HEK293 (cell line): ENCODE measurements around the gene ASB10.

ENCODE experiments used
- GLIS2 ChIP-seq: fragments of 450-650 bp; formaldehyde crosslinking; IDR thresholded peaks from 2 replicates; pipeline ENCODE4 v1.5.1; 2016; ENCODE audit warnings: missing biosample characterization, missing genetic modification characterization
- HOXA7 ChIP-seq: sonication (generic); formaldehyde crosslinking; IDR thresholded peaks from 2 replicates; pipeline ENCODE4 v1.8.1; 2022; ENCODE audit warnings: missing genetic modification reagents, borderline replicate concordance
- HOXD13 ChIP-seq: sonication (generic); formaldehyde crosslinking; IDR thresholded peaks from 2 replicates; pipeline ENCODE4 v1.8.0; 2022; ENCODE audit warnings: missing genetic modification reagents, borderline replicate concordance
- ZBTB8A ChIP-seq: fragments of 450-650 bp; formaldehyde crosslinking; IDR thresholded peaks from 2 replicates; pipeline ENCODE4 v1.5.1; 2016; ENCODE audit warnings: missing biosample characterization, missing genetic modification characterization
- ZIC2 ChIP-seq: fragments of 450-650 bp; formaldehyde crosslinking; IDR thresholded peaks from 2 replicates; pipeline ENCODE4 v1.5.1; 2016; ENCODE audit warnings: missing biosample characterization, missing genetic modification characterization
- ZNF335 ChIP-seq: fragments of 450-650 bp; formaldehyde crosslinking; conservative IDR thresholded peaks from 2 replicates; pipeline ENCODE4 v1.5.1; 2016; ENCODE audit warnings: missing biosample characterization, missing genetic modification characterization
- ZNF366 ChIP-seq: fragments of 450-650 bp; formaldehyde crosslinking; conservative IDR thresholded peaks from 2 replicates; pipeline ENCODE4 v1.5.1; 2016; ENCODE audit warnings: missing biosample characterization, missing genetic modification characterization
- ZNF48 ChIP-seq: fragments of 450-650 bp; formaldehyde crosslinking; IDR thresholded peaks from 2 replicates; pipeline ENCODE4 v1.5.1; 2016; ENCODE audit warnings: missing biosample characterization, missing genetic modification characterization
- ZNF596 ChIP-seq: fragments of 450-650 bp; IDR thresholded peaks from 2 replicates; pipeline ENCODE4 v1.5.0; 2018; ENCODE audit warnings: missing biosample characterization, mild to moderate bottlenecking, missing genetic modification characterization, moderate library complexity
- TF ChIP-seq, protein P1 (sequence below): fragments of 450-650 bp; formaldehyde crosslinking; IDR thresholded peaks from 2 replicates; pipeline ENCODE4 v1.5.1; 2016; ENCODE audit warnings: missing biosample characterization, missing genetic modification characterization
- TF ChIP-seq, protein P2 (sequence below): fragments of 450-650 bp; formaldehyde crosslinking; IDR thresholded peaks from 2 replicates; pipeline ENCODE4 v1.5.1; 2016; ENCODE audit warnings: missing biosample characterization, missing genetic modification characterization, low read depth
- TF ChIP-seq, protein P3 (sequence below): fragments of 450-650 bp; formaldehyde crosslinking; IDR thresholded peaks from 2 replicates; pipeline ENCODE4 v1.5.1; 2016; ENCODE audit warnings: missing biosample characterization, missing genetic modification characterization
- TF ChIP-seq, protein P4 (sequence below): fragments of 450-650 bp; formaldehyde crosslinking; IDR thresholded peaks from 2 replicates; pipeline ENCODE4 v1.5.1; 2016; ENCODE audit warnings: missing biosample characterization, missing genetic modification characterization
- TF ChIP-seq, protein P5 (sequence below): fragments of 450-650 bp; formaldehyde crosslinking; IDR thresholded peaks from 2 replicates; pipeline ENCODE4 v1.5.1; 2017; ENCODE audit warnings: missing biosample characterization, missing genetic modification characterization

DNA sequence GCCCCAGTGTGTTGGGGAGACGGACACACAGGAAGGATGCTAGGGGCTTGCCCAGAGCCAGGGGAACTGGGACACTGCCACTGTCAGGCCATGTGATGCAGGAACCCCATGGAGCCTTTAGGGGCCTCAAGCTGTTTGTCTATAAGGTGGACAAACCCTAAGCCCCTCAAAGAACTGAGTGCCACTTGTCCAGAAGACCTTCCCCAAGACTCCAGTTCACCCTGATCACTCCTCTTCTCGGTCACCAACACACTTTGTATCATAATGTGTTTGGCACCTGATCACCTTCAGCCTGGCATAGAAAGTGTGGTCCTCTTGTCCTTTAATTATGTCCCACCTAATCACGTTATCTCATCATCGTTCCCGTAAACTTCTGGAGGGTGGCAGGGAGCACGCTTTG, 22.5 kb upstream of the ASB10 start:
- TF ChIP-seq ZNF48 (tag by site-specific recombination) (no peak), ZNF596 (tag by site-specific recombination) (no peak), ZIC2 (no peak), GLIS2 (tag by site-specific recombination) (no peak), HOXD13 (CRISPR knock-in tag) (no peak), ZNF366 (tag by site-specific recombination) (no peak), ZNF335 (tag by site-specific recombination) (no peak), ZBTB8A (tag by site-specific recombination) (no peak), HOXA7 (CRISPR knock-in tag) (no peak)
- TF ChIP-seq, protein P1, sequence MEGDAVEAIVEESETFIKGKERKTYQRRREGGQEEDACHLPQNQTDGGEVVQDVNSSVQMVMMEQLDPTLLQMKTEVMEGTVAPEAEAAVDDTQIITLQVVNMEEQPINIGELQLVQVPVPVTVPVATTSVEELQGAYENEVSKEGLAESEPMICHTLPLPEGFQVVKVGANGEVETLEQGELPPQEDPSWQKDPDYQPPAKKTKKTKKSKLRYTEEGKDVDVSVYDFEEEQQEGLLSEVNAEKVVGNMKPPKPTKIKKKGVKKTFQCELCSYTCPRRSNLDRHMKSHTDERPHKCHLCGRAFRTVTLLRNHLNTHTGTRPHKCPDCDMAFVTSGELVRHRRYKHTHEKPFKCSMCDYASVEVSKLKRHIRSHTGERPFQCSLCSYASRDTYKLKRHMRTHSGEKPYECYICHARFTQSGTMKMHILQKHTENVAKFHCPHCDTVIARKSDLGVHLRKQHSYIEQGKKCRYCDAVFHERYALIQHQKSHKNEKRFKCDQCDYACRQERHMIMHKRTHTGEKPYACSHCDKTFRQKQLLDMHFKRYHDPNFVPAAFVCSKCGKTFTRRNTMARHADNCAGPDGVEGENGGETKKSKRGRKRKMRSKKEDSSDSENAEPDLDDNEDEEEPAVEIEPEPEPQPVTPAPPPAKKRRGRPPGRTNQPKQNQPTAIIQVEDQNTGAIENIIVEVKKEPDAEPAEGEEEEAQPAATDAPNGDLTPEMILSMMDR (tag by site-specific recombination), result no peak
- TF ChIP-seq, protein P2, sequence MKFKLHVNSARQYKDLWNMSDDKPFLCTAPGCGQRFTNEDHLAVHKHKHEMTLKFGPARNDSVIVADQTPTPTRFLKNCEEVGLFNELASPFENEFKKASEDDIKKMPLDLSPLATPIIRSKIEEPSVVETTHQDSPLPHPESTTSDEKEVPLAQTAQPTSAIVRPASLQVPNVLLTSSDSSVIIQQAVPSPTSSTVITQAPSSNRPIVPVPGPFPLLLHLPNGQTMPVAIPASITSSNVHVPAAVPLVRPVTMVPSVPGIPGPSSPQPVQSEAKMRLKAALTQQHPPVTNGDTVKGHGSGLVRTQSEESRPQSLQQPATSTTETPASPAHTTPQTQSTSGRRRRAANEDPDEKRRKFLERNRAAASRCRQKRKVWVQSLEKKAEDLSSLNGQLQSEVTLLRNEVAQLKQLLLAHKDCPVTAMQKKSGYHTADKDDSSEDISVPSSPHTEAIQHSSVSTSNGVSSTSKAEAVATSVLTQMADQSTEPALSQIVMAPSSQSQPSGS (tag by site-specific recombination), result no peak
- TF ChIP-seq, protein P3, sequence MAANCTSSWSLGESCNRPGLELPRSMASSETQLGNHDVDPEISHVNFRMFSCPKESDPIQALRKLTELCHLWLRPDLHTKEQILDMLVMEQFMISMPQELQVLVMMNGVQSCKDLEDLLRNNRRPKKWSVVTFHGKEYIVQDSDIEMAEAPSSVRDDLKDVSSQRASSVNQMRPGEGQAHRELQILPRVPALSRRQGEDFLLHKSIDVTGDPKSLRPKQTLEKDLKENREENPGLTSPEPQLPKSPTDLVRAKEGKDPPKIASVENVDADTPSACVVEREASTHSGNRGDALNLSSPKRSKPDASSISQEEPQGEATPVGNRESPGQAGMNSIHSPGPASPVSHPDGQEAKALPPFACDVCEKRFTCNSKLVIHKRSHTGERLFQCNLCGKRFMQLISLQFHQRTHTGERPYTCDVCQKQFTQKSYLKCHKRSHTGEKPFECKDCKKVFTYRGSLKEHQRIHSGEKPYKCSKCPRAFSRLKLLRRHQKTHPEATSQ, result no peak
- TF ChIP-seq, protein P4, sequence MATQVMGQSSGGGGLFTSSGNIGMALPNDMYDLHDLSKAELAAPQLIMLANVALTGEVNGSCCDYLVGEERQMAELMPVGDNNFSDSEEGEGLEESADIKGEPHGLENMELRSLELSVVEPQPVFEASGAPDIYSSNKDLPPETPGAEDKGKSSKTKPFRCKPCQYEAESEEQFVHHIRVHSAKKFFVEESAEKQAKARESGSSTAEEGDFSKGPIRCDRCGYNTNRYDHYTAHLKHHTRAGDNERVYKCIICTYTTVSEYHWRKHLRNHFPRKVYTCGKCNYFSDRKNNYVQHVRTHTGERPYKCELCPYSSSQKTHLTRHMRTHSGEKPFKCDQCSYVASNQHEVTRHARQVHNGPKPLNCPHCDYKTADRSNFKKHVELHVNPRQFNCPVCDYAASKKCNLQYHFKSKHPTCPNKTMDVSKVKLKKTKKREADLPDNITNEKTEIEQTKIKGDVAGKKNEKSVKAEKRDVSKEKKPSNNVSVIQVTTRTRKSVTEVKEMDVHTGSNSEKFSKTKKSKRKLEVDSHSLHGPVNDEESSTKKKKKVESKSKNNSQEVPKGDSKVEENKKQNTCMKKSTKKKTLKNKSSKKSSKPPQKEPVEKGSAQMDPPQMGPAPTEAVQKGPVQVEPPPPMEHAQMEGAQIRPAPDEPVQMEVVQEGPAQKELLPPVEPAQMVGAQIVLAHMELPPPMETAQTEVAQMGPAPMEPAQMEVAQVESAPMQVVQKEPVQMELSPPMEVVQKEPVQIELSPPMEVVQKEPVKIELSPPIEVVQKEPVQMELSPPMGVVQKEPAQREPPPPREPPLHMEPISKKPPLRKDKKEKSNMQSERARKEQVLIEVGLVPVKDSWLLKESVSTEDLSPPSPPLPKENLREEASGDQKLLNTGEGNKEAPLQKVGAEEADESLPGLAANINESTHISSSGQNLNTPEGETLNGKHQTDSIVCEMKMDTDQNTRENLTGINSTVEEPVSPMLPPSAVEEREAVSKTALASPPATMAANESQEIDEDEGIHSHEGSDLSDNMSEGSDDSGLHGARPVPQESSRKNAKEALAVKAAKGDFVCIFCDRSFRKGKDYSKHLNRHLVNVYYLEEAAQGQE (tag by site-specific recombination), result no peak
- TF ChIP-seq, protein P5, sequence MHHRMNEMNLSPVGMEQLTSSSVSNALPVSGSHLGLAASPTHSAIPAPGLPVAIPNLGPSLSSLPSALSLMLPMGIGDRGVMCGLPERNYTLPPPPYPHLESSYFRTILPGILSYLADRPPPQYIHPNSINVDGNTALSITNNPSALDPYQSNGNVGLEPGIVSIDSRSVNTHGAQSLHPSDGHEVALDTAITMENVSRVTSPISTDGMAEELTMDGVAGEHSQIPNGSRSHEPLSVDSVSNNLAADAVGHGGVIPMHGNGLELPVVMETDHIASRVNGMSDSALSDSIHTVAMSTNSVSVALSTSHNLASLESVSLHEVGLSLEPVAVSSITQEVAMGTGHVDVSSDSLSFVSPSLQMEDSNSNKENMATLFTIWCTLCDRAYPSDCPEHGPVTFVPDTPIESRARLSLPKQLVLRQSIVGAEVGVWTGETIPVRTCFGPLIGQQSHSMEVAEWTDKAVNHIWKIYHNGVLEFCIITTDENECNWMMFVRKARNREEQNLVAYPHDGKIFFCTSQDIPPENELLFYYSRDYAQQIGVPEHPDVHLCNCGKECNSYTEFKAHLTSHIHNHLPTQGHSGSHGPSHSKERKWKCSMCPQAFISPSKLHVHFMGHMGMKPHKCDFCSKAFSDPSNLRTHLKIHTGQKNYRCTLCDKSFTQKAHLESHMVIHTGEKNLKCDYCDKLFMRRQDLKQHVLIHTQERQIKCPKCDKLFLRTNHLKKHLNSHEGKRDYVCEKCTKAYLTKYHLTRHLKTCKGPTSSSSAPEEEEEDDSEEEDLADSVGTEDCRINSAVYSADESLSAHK (tag by site-specific recombination), result no peak
